Thymus (tissue), 11 donors: Measurements from ENCODE around the gene ABCB11. TPM values are rescaled to one million over a fixed set of nuclear protein-coding genes. Genes with fewer than 3 reads are reported as not detected.

ENCODE experiments used
- DNase-seq, 9 donors: peaks; one replicate each; pipeline ENCODE4 v3.0.0-alpha.2; 2013; ENCODE audit warnings: low spot score in 9 of 9, low read depth in 6 of 9, missing footprints in 1 of 9
- H3K27ac ChIP-seq, 2 donors: one replicate each; pipeline ENCODE4 v1.5.1; 2013; ENCODE audit warnings: control low read depth in 1 of 2, low read depth in 1 of 2, low read length in 1 of 2, mild to moderate bottlenecking in 1 of 2, moderate library complexity in 1 of 2
- H3K27me3 ChIP-seq, 2 donors: one replicate each; pipeline ENCODE4 v1.5.1; 2013; ENCODE audit warnings: low read length in 1 of 2; ENCODE audit not compliant: control insufficient read depth in 2 of 2, insufficient read depth in 1 of 2
- H3K36me3 ChIP-seq, 2 donors: one replicate each; pipeline ENCODE4 v1.5.1; 2013; ENCODE audit warnings: low read length in 1 of 2, mild to moderate bottlenecking in 1 of 2, moderate library complexity in 1 of 2; ENCODE audit not compliant: control insufficient read depth in 2 of 2, insufficient read depth in 2 of 2
- H3K4me1 ChIP-seq, 2 donors: one replicate each; pipeline ENCODE4 v1.5.1; 2013; ENCODE audit warnings: low read length in 2 of 2; ENCODE audit not compliant: control insufficient read depth in 2 of 2, insufficient read depth in 2 of 2
- H3K4me3 ChIP-seq, 2 donors: one replicate each; pipeline ENCODE4 v1.5.1; 2013; ENCODE audit warnings: low read length in 2 of 2, control low read depth in 1 of 2, mild to moderate bottlenecking in 1 of 2
- H3K9me3 ChIP-seq, 2 donors: one replicate each; pipeline ENCODE4 v1.5.1; 2013; ENCODE audit warnings: low read length in 1 of 2, mild to moderate bottlenecking in 1 of 2; ENCODE audit not compliant: control insufficient read depth in 2 of 2, insufficient read depth in 1 of 2
- WGBS: extraction: QIAGEN DNeasy Blood & Tissue Kit; methylation state at CpG from one replicate; pipeline ENCODE4 v1.1.7; 2013; 5-methylcytosine and 5-hydroxymethylcytosine counted together
- polyA plus RNA-seq: library from polyadenylated mRNA; stranded (reverse); fragments of 200-250 nt; gene quantifications from one replicate; pipeline ENCODE4 v1.2.3, GENCODE V29; 2013
- total RNA-seq: library from RNA; stranded (reverse); fragments of 120-200 nt; gene quantifications from one replicate; pipeline ENCODE4 v1.2.4, GENCODE V29; 2013
- donor health status: healthy.

Gene ABCB11
- total and polyA plus RNA-seq, 2 donors, result 0.05 to 0.09 TPM

- Histone ChIP-seq H3K36me3 (no peaks in the 10 kb centered on the region), H3K27ac (no peak overlapping the region), H3K27me3 (no peaks in the 10 kb centered on the region), H3K4me3 (no peak overlapping the region), H3K9me3 (no peaks in the 10 kb centered on the region), H3K4me1 (no peaks in the 10 kb centered on the region)
- DNase-seq, result no peak
These were observed 3.9 kb upstream of the ABCB11 start for GRCh38 chr2:169034984-169035544.

- H3K4me1 ChIP-seq, result no peaks in the 10 kb centered on the region
- H3K36me3 ChIP-seq, result no peaks in the 10 kb centered on the region
- 74% methylated on average over 1 of the region's 1 CpG for WGBS
- H3K9me3 ChIP-seq, result no peaks in the 10 kb centered on the region
- no peak overlapping the region for H3K27ac ChIP-seq
- no peak for DNase-seq
- H3K27me3 ChIP-seq, result no peaks in the 10 kb centered on the region
- no peak overlapping the region for H3K4me3 ChIP-seq
These were observed 3.1 kb upstream of the ABCB11 start for GRCh38 chr2:169034256-169034655.

- no peaks in the 10 kb centered on the region for H3K27me3 ChIP-seq
- DNase-seq, result no peak
- no peaks in the 10 kb centered on the region for H3K36me3 ChIP-seq
- H3K4me3 ChIP-seq, result no peak overlapping the region
- 96% methylated on average over 5 of the region's 5 CpGs for WGBS
- H3K27ac ChIP-seq, result no peak overlapping the region
- H3K4me1 ChIP-seq, result peaks cover 0 to 4% of the 10 kb centered on the region in 2 donors
- no peaks in the 10 kb centered on the region for H3K9me3 ChIP-seq
These were observed 1.8 kb downstream of the ABCB11 start for GRCh38 chr2:169029341-169029740.

- Histone ChIP-seq H3K4me1 (peaks cover 0 to 4% of the 10 kb centered on the region in 2 donors), H3K27me3 (no peaks in the 10 kb centered on the region), H3K36me3 (no peaks in the 10 kb centered on the region), H3K9me3 (no peaks in the 10 kb centered on the region), H3K4me3 (no peak overlapping the region), H3K27ac (no peak overlapping the region)
- no peak for DNase-seq
- WGBS, result 96% methylated on average over 3 of the region's 3 CpGs
These were observed 3.9 kb downstream of the ABCB11 start for GRCh38 chr2:169027234-169027633.

GRCh38 chr2:169026056-169026455, 5.1 kb downstream of the ABCB11 start:
- DNase-seq, result no peak
- Histone ChIP-seq H3K27ac (no peak overlapping the region), H3K4me3 (no peak overlapping the region), H3K36me3 (no peaks in the 10 kb centered on the region), H3K27me3 (no peaks in the 10 kb centered on the region), H3K9me3 (no peaks in the 10 kb centered on the region), H3K4me1 (peaks cover 0 to 4% of the 10 kb centered on the region in 2 donors)
- 95% methylated on average over 1 of the region's 1 CpG for WGBS

- WGBS, result 96% methylated on average over 3 of the region's 3 CpGs
These were observed 8.0 kb downstream of the ABCB11 start for GRCh38 chr2:169023161-169023560.

GRCh38 chr2:169018390-169018789, 12.7 kb downstream of the ABCB11 start:
- no peaks in the 10 kb centered on the region for H3K9me3 ChIP-seq
- 93% methylated on average over 3 of the region's 3 CpGs for WGBS
- no peak for DNase-seq

More at GRCh38 chr2:169023161-169023560, 8.0 kb downstream of the ABCB11 start:
- H3K27ac ChIP-seq, result no peak overlapping the region
- DNase-seq, result no peak
- H3K4me3 ChIP-seq, result no peak overlapping the region
- no peaks in the 10 kb centered on the region for H3K36me3 ChIP-seq
- H3K9me3 ChIP-seq, result no peaks in the 10 kb centered on the region
- H3K27me3 ChIP-seq, result no peaks in the 10 kb centered on the region
- peaks cover 0 to 4% of the 10 kb centered on the region in 2 donors for H3K4me1 ChIP-seq

GRCh38 chr2:169015943-169016342, 15.2 kb downstream of the ABCB11 start:
- Histone ChIP-seq H3K36me3 (no peaks in the 10 kb centered on the region), H3K4me1 (no peaks in the 10 kb centered on the region), H3K27me3 (no peaks in the 10 kb centered on the region), H3K9me3 (no peaks in the 10 kb centered on the region), H3K4me3 (no peak overlapping the region), H3K27ac (no peak overlapping the region)
- 88% methylated on average over 4 of the region's 4 CpGs for WGBS
- no peak for DNase-seq

More at GRCh38 chr2:169018390-169018789, 12.7 kb downstream of the ABCB11 start:
- Histone ChIP-seq H3K4me3 (no peak overlapping the region), H3K27me3 (no peaks in the 10 kb centered on the region), H3K27ac (no peak overlapping the region), H3K36me3 (no peaks in the 10 kb centered on the region), H3K4me1 (no peaks in the 10 kb centered on the region)

- Histone ChIP-seq H3K9me3 (no peaks in the 10 kb centered on the region), H3K4me3 (no peak overlapping the region), H3K27me3 (no peaks in the 10 kb centered on the region), H3K27ac (no peak overlapping the region), H3K4me1 (no peaks in the 10 kb centered on the region), H3K36me3 (no peaks in the 10 kb centered on the region)
- DNase-seq, result no peak
- WGBS, result 96% methylated on average over 3 of the region's 3 CpGs
These were observed 16.3 kb downstream of the ABCB11 start for GRCh38 chr2:169014780-169015179.
